EL (cell line): Measurements from ENCODE around the gene ST6GALNAC4.

Source experiments
- DNase-seq: peaks from one replicate; pipeline ENCODE4 v3.0.0-alpha.2; 2016

Gene ST6GALNAC4

DNA sequence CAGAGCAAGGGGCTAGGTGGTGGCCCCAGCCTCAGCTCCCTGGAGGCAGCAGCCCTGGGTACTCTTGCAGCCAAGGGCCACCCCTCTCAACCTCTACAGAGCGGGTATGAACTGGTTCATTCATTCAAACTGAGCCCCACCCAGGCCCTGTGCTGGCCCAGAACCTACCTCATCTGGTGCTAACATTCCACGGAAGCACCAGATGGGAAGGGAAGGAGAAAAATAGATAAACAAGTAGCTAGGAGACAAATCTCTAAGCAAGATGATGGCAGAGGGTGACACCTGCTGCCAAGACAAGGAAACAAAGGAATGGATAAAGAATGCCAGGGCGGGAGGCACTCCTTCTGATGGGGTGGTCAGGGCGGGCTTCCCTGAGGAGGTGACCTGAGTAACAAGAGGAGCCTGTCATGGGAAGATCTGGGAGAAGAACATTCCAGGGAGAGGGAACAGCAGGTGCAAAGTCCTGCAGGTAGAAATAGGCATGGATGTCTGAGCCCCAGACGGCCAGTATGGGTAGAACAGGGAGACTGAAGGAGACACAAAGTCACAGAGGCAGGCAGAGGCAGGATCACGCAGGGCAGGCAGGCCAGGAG, 6.1 kb downstream of the ST6GALNAC4 start:
- peak; percentile 46 for DNase-seq

DNA sequence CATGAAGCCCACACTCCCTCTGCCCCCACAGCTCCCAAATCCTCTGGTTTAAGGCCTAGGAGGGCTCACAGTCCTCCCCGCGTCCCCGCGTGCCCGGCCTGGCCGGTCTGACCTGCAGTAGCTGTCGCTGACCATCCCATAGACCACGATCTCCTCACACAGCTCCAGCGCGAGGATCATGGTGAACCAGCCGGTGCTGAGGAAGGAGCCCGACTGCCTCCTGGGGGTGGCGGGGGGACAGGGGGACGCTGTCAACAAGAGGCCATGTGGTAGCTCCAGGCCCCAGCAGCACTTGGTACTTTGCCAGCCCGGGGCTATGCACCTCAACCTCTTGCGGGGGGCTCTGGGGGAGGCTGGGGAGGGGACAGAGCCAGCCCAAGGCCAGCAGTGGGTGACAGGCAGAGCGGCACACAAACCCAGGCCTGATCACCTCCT, 7.0 kb downstream of the ST6GALNAC4 start:
- DNase-seq: no peak

- no peak for DNase-seq
Observed at GRCh38 chr9:127908660-127908926, 8.2 kb downstream of the ST6GALNAC4 start.

DNA sequence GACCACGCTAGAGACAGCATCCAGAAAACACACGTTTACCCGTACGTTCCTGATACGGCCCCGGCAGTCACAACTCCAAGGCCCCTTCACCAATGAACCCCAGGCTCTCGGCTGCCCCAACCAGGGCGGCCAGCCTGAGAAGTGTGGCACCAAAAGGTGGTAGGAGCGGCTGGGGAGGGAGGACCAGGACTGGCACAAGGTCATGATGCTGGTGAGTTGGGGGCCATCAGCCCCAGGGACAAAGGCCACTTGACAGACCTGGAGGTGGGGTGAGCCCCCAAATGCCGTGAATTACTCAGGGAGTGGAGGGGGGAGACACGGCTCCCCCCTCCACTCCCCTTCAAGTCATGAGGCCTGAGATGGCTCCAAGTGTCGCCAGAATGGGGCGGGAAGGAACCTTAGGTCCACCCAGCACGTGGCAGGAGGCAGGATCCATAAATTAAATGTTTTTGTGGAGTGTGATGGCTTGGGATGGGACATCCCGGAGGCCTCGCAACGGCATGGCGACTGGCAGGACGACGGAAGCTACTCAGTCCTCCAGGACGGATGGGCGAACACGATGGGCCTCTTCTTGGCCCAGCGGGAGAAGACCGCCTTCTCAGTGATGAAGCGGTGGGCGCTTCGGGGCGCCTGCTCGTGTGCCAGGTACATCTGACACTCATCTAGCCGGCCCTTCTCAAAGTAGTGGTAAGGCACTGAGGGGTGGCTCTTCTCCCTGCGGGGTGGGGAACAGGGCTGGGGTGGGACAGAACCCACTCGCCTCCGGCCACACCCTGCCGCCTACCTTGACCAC, 8.8 kb downstream of the ST6GALNAC4 start:
- no peak for DNase-seq

- no peak for DNase-seq
Observed at GRCh38 chr9:127905788-127906191, 11.1 kb downstream of the ST6GALNAC4 start.

DNA sequence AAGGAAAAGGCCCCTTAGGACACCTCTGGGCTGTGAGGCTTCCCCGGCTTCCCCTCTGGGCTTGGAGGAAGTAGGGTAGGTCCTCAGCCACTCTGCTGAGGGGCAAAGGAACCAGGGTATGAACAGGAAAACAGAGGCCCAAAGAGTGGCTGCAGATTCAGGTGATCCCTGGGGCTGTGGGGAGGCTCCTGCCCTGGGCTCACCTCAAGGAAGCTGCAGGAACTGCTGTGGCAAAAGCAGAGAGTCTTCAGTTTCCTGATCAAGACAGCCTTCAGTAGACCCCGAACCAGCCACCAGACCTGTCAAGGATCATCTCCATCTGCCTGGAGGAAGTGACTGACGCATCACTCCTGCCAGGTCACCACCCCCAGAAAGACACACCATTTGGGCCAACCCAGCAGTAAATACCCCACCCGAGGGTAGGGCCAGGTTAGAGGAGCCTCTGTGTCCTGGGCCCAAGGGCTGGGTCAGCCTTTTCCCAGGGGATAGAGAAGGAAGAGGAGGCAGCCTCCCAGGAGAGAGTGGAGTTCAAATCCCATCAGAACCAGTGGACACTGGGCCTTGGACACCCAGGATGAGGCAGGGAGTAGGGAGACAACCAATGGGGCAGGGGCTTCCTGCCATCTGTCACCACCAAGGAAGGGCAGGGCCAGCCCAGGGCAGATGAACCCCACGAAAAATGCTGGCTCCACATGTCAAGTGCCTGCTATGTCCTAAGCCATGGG, 11.7 kb downstream of the ST6GALNAC4 start:
- no peak for DNase-seq

- no peak for DNase-seq
Observed at GRCh38 chr9:127904561-127905003, 12.3 kb downstream of the ST6GALNAC4 start.

GRCh38 chr9:127903557-127904475, 13.0 kb downstream of the ST6GALNAC4 start:
- no peak for DNase-seq

GRCh38 chr9:127899128-127899943, 17.5 kb downstream of the ST6GALNAC4 start, which contains the start of gene ST6GALNAC6:
TSS of gene ST6GALNAC6 (minus strand) at chr9:127899603. CDS start at chr9:127897981, 1,622 bp downstream.
- peak; percentile 78 for DNase-seq

DNA sequence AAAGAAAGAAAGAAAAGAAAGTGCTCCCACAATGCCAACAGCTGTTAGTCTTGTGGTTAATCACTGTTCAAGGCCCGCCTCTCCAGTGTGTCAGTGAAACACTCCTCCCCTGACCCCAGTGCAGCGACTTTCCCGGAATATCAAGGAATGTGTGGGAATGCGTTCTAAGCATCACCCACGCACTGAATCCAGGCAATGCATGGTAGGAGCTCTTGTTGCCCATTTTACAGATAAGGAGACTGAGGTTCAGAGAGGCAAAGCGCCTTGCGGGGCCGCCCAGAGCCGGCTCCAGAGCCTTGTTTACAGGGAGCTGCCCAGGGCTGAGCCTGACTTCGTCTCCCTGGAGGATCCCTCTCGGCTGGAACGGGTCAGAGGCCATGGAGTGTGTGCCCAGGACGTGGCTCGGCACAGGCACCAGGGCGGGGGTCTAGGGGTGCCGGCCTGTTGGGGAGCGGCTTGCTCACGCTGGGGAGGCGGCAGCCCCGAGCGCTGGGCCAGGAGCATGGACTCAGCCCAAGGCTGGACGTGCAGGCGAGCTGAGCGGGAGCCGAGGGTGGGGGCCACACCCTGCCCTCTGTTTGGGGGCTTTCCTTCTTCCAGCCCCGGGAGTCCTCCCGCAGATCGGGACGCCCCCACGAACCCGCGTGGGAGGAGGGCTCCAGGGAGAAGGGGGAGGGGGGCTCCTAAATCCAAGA, 18.3 kb downstream of the ST6GALNAC4 start:
- peak; percentile 82 for DNase-seq

DNA sequence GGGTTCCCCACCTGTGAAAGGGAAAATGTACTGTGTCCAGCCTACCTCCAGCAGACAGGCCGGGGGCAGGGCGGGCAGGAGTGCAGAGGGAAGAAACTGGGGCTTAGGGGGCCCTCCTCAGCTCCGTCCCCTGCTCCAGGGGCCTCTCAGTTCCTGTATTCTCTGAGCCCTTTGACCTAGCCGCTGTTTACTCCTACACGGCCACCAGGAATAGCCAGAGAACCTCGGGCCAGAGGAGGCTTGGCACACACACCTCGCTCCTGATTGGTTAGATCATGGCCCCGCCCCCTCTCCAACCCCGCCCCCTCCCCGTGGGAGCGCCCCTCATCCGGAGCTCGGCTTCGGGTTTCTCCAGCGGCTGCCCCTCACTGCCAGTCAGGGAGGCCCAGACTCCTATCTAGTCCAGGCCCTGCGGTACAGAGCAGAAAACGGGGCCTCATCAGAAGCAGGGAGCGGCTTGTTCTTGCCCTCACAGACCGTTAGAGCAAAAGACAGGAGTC, 19.6 kb downstream of the ST6GALNAC4 start:
- DNase-seq: peak; percentile 65

GRCh38 chr9:127896395-127897192, 20.2 kb downstream of the ST6GALNAC4 start:
- no peak for DNase-seq

- DNase-seq: no peak
Observed at GRCh38 chr9:127895811-127896210, 21.0 kb downstream of the ST6GALNAC4 start.

DNA sequence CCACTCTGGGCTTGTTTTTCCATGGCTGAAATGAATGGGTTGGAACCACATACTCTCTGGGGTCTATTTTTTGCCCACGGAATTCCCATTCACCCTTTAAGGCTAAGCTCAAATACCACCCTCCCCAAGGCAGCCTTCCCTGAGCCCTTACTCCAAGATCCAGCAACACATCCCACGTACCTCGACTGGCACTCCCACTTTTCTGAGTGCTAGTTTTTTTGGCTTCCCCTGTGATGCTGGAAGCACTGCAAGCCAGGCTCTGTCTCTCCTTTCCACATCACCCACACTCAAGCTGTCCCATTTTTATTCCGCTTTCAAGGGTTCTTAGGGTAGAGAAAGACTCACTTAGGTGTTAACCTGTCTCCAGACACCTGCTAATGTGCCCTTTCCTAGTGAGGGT, 23.4 kb downstream of the ST6GALNAC4 start:
- DNase-seq: no peak

DNA sequence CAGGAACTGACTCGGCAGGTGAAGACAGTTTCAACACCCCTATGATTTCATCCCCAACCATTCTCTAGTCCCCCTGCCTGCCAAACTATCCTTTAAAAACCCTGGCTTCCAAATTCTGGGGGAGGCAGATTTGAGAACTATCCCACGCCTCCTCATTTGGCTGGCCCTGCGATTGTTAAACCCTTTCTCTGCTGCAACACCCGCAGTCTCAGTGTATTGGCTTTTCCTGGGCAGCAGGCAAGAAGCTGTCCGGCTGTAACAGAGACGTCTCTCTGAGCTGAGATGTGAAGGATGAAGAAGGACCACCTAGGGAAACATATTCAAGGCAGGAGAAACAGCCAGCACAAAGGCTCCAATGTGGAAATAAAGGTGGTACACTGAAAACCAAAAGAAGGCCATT, 24.0 kb downstream of the ST6GALNAC4 start:
- no peak for DNase-seq

- no peak for DNase-seq
Observed at GRCh38 chr9:127890053-127890452, 26.8 kb downstream of the ST6GALNAC4 start.

DNA sequence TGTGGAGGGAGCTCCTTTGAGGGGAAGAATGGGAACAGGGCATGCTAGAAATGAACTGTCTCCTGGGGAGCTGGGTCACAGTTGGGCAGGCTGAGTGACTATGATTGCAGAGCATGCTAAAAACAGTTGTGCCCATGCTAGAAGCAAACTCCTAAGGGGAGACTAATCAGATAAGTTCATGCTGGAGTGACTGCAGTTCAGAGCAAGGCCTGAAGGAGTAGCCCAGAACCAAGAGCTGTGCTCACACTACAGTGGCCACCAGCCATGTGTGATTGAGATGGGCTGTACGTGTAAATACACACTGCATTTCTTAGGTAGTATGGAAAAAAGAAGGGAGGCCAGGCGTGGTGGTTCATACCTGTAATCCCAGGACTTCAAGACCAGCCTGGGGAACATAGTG, 29.0 kb downstream of the ST6GALNAC4 start:
- no peak for DNase-seq

- no peak for DNase-seq
Observed at GRCh38 chr9:127886401-127886972, 30.4 kb downstream of the ST6GALNAC4 start.

DNA sequence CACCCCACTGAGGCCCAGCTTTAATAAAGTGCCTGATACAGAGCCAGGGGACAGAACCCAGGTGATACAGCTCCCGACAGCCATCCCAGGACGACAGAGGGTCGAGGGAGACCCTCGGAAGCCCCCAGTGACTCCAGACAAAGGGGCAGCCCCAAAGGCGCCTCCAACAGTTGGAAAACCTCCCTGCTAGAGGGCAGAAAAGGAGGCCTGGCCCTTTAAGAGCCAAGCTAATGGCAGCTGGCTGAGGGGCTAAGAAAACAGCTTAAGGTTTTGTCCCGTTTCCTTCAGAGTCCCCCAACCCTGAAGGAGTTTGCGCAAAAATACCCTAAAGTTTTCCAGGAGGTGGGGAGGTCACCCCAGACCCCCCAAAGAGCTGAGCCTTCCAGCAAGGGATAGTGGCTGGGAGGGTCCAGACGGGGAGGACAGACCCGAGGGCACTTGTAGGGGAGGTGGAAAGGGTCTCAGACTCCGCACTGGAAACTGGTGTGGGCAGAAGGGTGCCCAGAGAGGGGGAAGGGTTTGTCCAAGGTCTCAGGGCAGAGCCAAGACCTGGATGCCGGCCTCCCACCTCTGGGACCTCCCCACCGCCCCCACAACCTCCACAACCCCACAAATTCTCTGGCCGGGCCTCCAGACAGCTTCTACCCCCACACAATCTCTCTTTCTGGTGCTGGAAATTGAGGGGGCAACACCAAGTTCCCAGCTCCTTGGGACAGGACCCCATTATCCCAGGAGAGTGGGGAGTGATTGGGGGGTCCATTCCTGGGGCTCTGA, 31.1 kb downstream of the ST6GALNAC4 start:
- no peak for DNase-seq
